Upper lobe of right lung (tissue), 1 donor: Measurements from ENCODE around the gene ZFYVE1. TPM values are rescaled to one million over a fixed set of nuclear protein-coding genes. Genes with fewer than 3 reads are reported as not detected.
A peak's percentile ranks its signal among the peaks of the same experiment; 100 is the strongest.
"Not testable (repeated sequence)": the region's sequence is repeated elsewhere in the genome, so short reads cannot be mapped to it uniquely, and the experiment has no call there.

Source experiments
- ATAC-seq: fragments of 200-7000 bp; cut with Tn5 transposase; one replicate; pipeline ENCODE4 v1.9.1; 2020; ENCODE audit warnings: mild to moderate bottlenecking, moderate library complexity
- DNase-seq: peaks from one replicate; pipeline ENCODE4 v3.0.0-alpha.2; 2020
- H3K27ac ChIP-seq: fragments of 200-600 bp; one replicate; pipeline ENCODE4 v1.8.0; 2022
- H3K27me3 ChIP-seq: fragments of 200-600 bp; one replicate; pipeline ENCODE4 v1.8.0; 2022; ENCODE audit warnings: mild to moderate bottlenecking
- H3K36me3 ChIP-seq: fragments of 200-600 bp; one replicate; pipeline ENCODE4 v1.8.0; 2022
- H3K4me1 ChIP-seq: fragments of 200-600 bp; one replicate; pipeline ENCODE4 v1.8.0; 2022
- H3K4me3 ChIP-seq: fragments of 200-600 bp; one replicate; pipeline ENCODE4 v1.8.0; 2022; ENCODE audit warnings: mild to moderate bottlenecking
- H3K9me3 ChIP-seq: fragments of 200-600 bp; one replicate; pipeline ENCODE4 v1.8.0; 2022
- intact Hi-C: fragments of 100-400 bp; cut with DNase I; formaldehyde crosslinking; loops from one replicate; pipeline ENCODE4 v1.11.0; 2022
- total RNA-seq: library from RNA; stranded (reverse); fragmentation: NEBNext Ultra II Directional; extraction: Animal tissue kit (Norgen Biotek cat#: 25700); gene quantifications from one replicate; pipeline ENCODE4 v1.2.1, GENCODE V29; 2021
- TF ChIP-seq, protein P1 (sequence below): fragments of 200-600 bp; IDR thresholded peaks from one replicate; pipeline ENCODE4 v1.8.0; 2022; ENCODE audit warnings: antibody characterized with exemption
- donor health status: DM: no; HTN: yes; CAD: no; lungs with severe emphysema.

ZFYVE1 gene
- total RNA-seq, 1 donor from 2014 or later: 21.6 TPM

DNA sequence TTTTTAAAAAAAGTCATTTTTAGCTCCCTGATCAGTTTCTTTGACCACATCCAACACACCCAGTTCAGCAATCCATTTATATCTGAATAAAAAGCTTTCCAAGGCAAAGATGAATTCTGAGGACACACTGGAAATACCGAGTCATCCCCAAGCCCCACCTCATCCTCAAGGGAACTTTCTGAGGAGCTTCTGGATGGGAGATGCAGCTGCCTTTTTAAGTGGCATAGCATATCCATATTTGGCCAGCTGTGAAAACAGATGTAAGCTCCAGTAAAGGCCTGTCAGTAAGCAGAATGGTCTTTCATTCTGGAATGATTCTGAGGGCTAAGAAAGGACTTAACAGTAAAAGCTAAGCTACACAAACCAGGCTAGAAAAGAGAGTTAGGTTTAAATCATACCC lies 18.4 kb downstream of the ZFYVE1 start:
- ATAC-seq (no peak), DNase-seq (no peak)
- H3K4me3 ChIP-seq: no peak overlapping the region
- H3K9me3 ChIP-seq: no peaks in the 10 kb centered on the region
- H3K36me3 ChIP-seq: peaks cover 26% of the 10 kb centered on the region
- H3K27me3 ChIP-seq: no peaks in the 10 kb centered on the region
- TF ChIP-seq, protein P1, sequence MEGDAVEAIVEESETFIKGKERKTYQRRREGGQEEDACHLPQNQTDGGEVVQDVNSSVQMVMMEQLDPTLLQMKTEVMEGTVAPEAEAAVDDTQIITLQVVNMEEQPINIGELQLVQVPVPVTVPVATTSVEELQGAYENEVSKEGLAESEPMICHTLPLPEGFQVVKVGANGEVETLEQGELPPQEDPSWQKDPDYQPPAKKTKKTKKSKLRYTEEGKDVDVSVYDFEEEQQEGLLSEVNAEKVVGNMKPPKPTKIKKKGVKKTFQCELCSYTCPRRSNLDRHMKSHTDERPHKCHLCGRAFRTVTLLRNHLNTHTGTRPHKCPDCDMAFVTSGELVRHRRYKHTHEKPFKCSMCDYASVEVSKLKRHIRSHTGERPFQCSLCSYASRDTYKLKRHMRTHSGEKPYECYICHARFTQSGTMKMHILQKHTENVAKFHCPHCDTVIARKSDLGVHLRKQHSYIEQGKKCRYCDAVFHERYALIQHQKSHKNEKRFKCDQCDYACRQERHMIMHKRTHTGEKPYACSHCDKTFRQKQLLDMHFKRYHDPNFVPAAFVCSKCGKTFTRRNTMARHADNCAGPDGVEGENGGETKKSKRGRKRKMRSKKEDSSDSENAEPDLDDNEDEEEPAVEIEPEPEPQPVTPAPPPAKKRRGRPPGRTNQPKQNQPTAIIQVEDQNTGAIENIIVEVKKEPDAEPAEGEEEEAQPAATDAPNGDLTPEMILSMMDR: no peak
- peak overlapping the region; percentile 42 for H3K27ac ChIP-seq
- no peaks in the 10 kb centered on the region for H3K4me1 ChIP-seq
- intact Hi-C loops: no loop called here

GRCh38 chr14:73007835-73008234 lies 19.1 kb downstream of the ZFYVE1 start:
- Histone ChIP-seq H3K9me3 (no peaks in the 10 kb centered on the region), H3K36me3 (peaks cover 24% of the 10 kb centered on the region), H3K4me3 (no peak overlapping the region), H3K27me3 (no peaks in the 10 kb centered on the region), H3K4me1 (no peaks in the 10 kb centered on the region), H3K27ac (peak overlapping the region; percentile 42)
- no peak for DNase-seq
- TF ChIP-seq, protein P1: no peak
- peak; percentile 69 for ATAC-seq
- intact Hi-C loops: no loop called here

- DNase-seq, ATAC-seq, intact Hi-C loops, H3K4me1 ChIP-seq, H3K27ac ChIP-seq, H3K4me3 ChIP-seq, H3K9me3 ChIP-seq, H3K27me3 ChIP-seq: not testable (repeated sequence)
- H3K36me3 ChIP-seq: peaks cover 16% of the 10 kb centered on the region
Measured at GRCh38 chr14:73004641-73005040, 22.3 kb downstream of the ZFYVE1 start.

DNA sequence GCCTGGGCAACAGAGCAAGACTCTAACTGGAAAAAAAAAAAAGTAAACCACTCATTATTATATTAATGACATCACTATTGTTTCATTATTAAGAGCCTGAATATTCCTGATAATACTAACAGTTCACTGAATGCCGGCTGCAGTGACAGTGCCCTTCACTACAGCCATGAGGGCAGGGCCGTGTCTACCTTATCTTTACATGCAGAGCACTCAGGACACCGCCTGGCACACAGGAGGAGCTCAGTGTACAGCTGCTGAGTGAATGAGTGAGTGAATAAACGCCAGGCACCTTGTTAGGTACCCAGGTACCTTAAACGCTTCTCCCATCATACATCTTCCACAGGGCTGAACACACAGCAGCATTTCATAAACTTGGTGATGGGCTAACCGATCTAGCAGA lies 23.2 kb downstream of the ZFYVE1 start:
- TF ChIP-seq, protein P1: no peak
- H3K9me3 ChIP-seq: no peaks in the 10 kb centered on the region
- no peak for ATAC-seq
- H3K27ac ChIP-seq: no peak overlapping the region
- no peaks in the 10 kb centered on the region for H3K4me1 ChIP-seq
- H3K36me3 ChIP-seq: peaks cover 18% of the 10 kb centered on the region
- no peak overlapping the region for H3K4me3 ChIP-seq
- intact Hi-C loops: no loop called here
- DNase-seq: no peak
- H3K27me3 ChIP-seq: no peaks in the 10 kb centered on the region

DNA sequence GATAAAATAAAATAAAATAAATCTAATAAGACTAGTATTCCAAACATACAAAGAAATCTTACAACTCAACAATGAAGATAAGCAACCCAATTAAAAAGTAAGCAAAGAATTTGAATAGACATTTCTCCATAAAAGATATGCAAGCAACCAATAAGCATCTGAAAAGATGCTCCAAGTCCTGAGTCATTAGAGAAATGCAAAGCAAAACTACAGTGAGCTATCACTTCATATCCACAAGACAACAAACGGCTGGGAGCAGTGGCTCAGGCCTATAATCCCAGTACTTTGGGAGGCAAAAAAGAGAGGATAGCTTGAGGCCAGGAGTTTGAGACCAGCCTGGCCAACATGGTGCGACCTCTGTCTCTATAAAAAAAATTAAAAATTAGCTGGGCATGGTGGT lies 26.8 kb downstream of the ZFYVE1 start:
- DNase-seq (no peak), ATAC-seq (no peak)
- no peaks in the 10 kb centered on the region for H3K9me3 ChIP-seq
- TF ChIP-seq, protein P1: no peak
- no peak overlapping the region for H3K27ac ChIP-seq
- no peaks in the 10 kb centered on the region for H3K27me3 ChIP-seq
- H3K4me3 ChIP-seq: no peak overlapping the region
- H3K36me3 ChIP-seq: peaks cover 43% of the 10 kb centered on the region
- no peaks in the 10 kb centered on the region for H3K4me1 ChIP-seq
- intact Hi-C loops: no loop called here

GRCh38 chr14:72999316-72999715 lies 27.6 kb downstream of the ZFYVE1 start:
- Histone ChIP-seq H3K27ac (no peak overlapping the region), H3K36me3 (peaks cover 51% of the 10 kb centered on the region), H3K4me3 (no peak overlapping the region), H3K9me3 (no peaks in the 10 kb centered on the region), H3K27me3 (no peaks in the 10 kb centered on the region), H3K4me1 (no peaks in the 10 kb centered on the region)
- intact Hi-C loops: no loop called here
- no peak for ATAC-seq
- DNase-seq: no peak
- TF ChIP-seq, protein P1: no peak
